Heart left ventricle (tissue), 16 donors: ENCODE results near the gene CAPN14. TPM values are rescaled to one million over a fixed set of nuclear protein-coding genes. Genes with fewer than 3 reads are reported as not detected.

Experiments
- ATAC-seq, 4 donors: fragments of 200-7000 bp; cut with Tn5 transposase; one replicate each; pipeline ENCODE4 v1.9.1; 2020 to 2022; ENCODE audit warnings: moderate library complexity in 4 of 4, mild to moderate bottlenecking in 3 of 4, moderate number of reproducible peaks in 1 of 4
- DNase-seq, 5 donors: peaks; one replicate each; pipeline ENCODE4 v3.0.0-alpha.2; 2020
- H3K27ac ChIP-seq, 12 donors: fragments of 200-600 bp; sonication (generic) in 4 of 12; one replicate each; pipeline versions ENCODE4 v1.5.0 to v1.8.0; 2016 to 2022; ENCODE audit warnings: mild to moderate bottlenecking in 2 of 12
- H3K27me3 ChIP-seq, 9 donors: fragments of 200-600 bp; sonication (generic) in 2 of 9; one replicate each; pipeline versions ENCODE4 v1.5.1 to v1.8.0; 2016 to 2022; ENCODE audit warnings: mild to moderate bottlenecking in 3 of 9
- H3K36me3 ChIP-seq, 9 donors: fragments of 200-600 bp; sonication (generic) in 2 of 9; one replicate each; pipeline versions ENCODE4 v1.5.0 to v1.8.0; 2018 to 2022; ENCODE audit warnings: mild to moderate bottlenecking in 2 of 9
- H3K4me1 ChIP-seq, 12 donors: fragments of 200-600 bp; sonication (generic) in 4 of 12; one replicate each; pipeline versions ENCODE4 v1.5.0 to v1.8.0; 2016 to 2022; ENCODE audit warnings: mild to moderate bottlenecking in 3 of 12
- H3K4me3 ChIP-seq, 12 donors: fragments of 200-600 bp; sonication (generic) in 4 of 12; one replicate each; pipeline versions ENCODE4 v1.5.0 to v1.8.0; 2017 to 2022; ENCODE audit warnings: mild to moderate bottlenecking in 9 of 12, moderate library complexity in 4 of 12
- H3K9me3 ChIP-seq, 12 donors: fragments of 200-600 bp; sonication (generic) in 4 of 12; one replicate each; pipeline versions ENCODE4 v1.5.0 to v1.8.0; 2016 to 2022; ENCODE audit warnings: mild to moderate bottlenecking in 1 of 12
- POLR2A ChIP-seq, 2 donors: fragments of 450-650 bp; IDR thresholded peaks; one replicate each; pipeline ENCODE4 v1.6.1; 2017; ENCODE audit warnings: antibody characterized with exemption in 2 of 2, mild to moderate bottlenecking in 2 of 2, moderate library complexity in 2 of 2
- WGBS, 4 donors: extraction: QIAGEN DNeasy Blood & Tissue Kit in 2 of 4; methylation state at CpG; one replicate each; pipeline versions ENCODE4 v1.1.5 to v1.1.7; 2013 to 2018; 5-methylcytosine and 5-hydroxymethylcytosine counted together
- intact Hi-C, 10 donors: fragments of 100-400 bp; cut with DNase I; formaldehyde crosslinking; loops; one replicate each; pipeline versions ENCODE4 v1.11.1 to v1.14.2; 2022
- polyA plus RNA-seq, 2 donors: library from polyadenylated mRNA; stranded (reverse); fragments of 200-250 nt; gene quantifications; one replicate each; pipeline ENCODE4 v1.2.3, GENCODE V29; 2013
- total RNA-seq, 9 donors: library from RNA; depleted of rRNA in 2 of 9; stranded (reverse); fragments of >200 nt in 2 of 9; fragmentation: NEBNext Ultra II Directional in 3 of 9; extraction: Animal tissue kit (Norgen Biotek cat#: 25700) in 3 of 9; gene quantifications; one replicate each; pipeline versions ENCODE4 v1.1.0 to v1.2.4, GENCODE V29; 2016 to 2023
- TF ChIP-seq, protein P1 (sequence below), 12 donors: fragments of 200-600 bp; sonication (generic) in 4 of 12; IDR thresholded peaks; one replicate each; pipeline versions ENCODE4 v1.5.0 to v1.8.0; 2018 to 2022; ENCODE audit warnings: antibody characterized with exemption in 12 of 12, mild to moderate bottlenecking in 5 of 12
- donor health status: ischemic (EF 13 %, LVEDD 7.1; RV severe dilation, severe dysfunction).
- donor health status: healthy with polysubstance abuse.
- donor health status: DM: no; HTN: yes; CAD: no.
- donor health status: DM: no; HTN: no; CAD: no.
- donor health status: ischemic (EF 25% LVEDD 6.9; RV normal size, moderate dysfunction).
- donor health status: ischemic (EF 25% LVEDD 5.7; RV mildly dilated, moderate dysfunction).
- donor health status: healthy.
- donor health status: DM: yes; HTN: yes; CAD: no.
- donor health status: ischemic (EF 35%, LVEDD 5.7; RV mildly dilated, moderate dysfunction).
- donor health status: nonischemic (EF 11% LVEDD 7.7; RV severe dilation, severe dysfunction).
- donor health status: DM: yes; HTN: yes; CAD: no.
- donor health status: PGD.
- donor health status: ischemic (EF 29% LVEDD 5.4; RV normal size, mild dysfunction).
- donor health status: nonischemic (EF 23%, LVEDD 6.1; RV moderate dilation, normal function).

Gene CAPN14
- total and polyA plus RNA-seq, 11 donors, result 0.04 to 0.44 (median 0.17) TPM

- no peaks in the 10 kb centered on the region for H3K36me3 ChIP-seq
- no peaks in the 10 kb centered on the region for H3K9me3 ChIP-seq
- ATAC-seq, result peak in 2 of 4 donors; percentile 34 to 36
- no peak overlapping the region for H3K4me3 ChIP-seq
- intact Hi-C loops, result no loop called here
- no peak for DNase-seq
- no peaks in the 10 kb centered on the region for H3K27me3 ChIP-seq
- peaks cover 0 to 14% (median 3%) of the 10 kb centered on the region in 12 donors for H3K4me1 ChIP-seq
- no peak overlapping the region for H3K27ac ChIP-seq
- no peak for TF ChIP-seq POLR2A (IDR thresholded peaks at IDR 0.05)
- TF ChIP-seq, protein P1, sequence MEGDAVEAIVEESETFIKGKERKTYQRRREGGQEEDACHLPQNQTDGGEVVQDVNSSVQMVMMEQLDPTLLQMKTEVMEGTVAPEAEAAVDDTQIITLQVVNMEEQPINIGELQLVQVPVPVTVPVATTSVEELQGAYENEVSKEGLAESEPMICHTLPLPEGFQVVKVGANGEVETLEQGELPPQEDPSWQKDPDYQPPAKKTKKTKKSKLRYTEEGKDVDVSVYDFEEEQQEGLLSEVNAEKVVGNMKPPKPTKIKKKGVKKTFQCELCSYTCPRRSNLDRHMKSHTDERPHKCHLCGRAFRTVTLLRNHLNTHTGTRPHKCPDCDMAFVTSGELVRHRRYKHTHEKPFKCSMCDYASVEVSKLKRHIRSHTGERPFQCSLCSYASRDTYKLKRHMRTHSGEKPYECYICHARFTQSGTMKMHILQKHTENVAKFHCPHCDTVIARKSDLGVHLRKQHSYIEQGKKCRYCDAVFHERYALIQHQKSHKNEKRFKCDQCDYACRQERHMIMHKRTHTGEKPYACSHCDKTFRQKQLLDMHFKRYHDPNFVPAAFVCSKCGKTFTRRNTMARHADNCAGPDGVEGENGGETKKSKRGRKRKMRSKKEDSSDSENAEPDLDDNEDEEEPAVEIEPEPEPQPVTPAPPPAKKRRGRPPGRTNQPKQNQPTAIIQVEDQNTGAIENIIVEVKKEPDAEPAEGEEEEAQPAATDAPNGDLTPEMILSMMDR (IDR thresholded peaks at IDR 0.05), result no peak
Observed at GRCh38 chr2:31203916-31204315, 13.4 kb downstream of the CAPN14 start.

DNA sequence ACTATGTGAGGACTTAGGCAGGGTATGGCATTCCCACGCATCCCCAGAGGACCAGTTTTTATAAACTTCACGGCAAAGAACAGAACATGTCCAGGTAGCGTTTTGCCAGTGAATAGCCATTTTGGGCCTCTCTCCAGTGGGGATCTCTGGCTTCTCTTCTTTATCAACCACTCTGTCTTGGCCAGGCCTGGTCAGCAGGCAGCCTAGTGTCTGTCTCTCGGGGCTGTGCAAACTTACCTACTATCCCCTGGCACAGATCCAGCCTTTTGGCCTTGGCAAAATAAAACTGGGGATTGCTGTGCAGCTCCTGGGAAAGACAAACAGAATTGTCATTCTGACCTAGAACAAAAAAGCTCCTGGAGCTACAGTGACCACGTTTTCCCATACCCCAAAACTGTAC, 14.5 kb downstream of the CAPN14 start:
- ATAC-seq (peak in 2 of 4 donors; percentile 15 to 23), DNase-seq (no peak)
- Histone ChIP-seq H3K36me3 (no peaks in the 10 kb centered on the region), H3K27me3 (no peaks in the 10 kb centered on the region), H3K4me3 (no peak overlapping the region), H3K4me1 (peaks cover 0 to 14% (median 3%) of the 10 kb centered on the region in 12 donors), H3K9me3 (no peaks in the 10 kb centered on the region), H3K27ac (no peak overlapping the region)
- 63 to 78% (median 72%) methylated on average over 5 of the region's 5 CpGs for WGBS, 4 donors
- intact Hi-C loops, result no loop called here
- TF ChIP-seq, protein P1 (IDR thresholded peaks at IDR 0.05), result no peak
- no peak for TF ChIP-seq POLR2A (IDR thresholded peaks at IDR 0.05)

- ATAC-seq, result peak in 2 of 4 donors; percentile 28 to 31
- DNase-seq, result no peak
- H3K27ac ChIP-seq, result no peak overlapping the region
- intact Hi-C loops, result no loop called here
- H3K27me3 ChIP-seq, result no peaks in the 10 kb centered on the region
- peaks cover 0 to 14% (median 3%) of the 10 kb centered on the region in 12 donors for H3K4me1 ChIP-seq
- H3K9me3 ChIP-seq, result no peaks in the 10 kb centered on the region
- no peaks in the 10 kb centered on the region for H3K36me3 ChIP-seq
- no peak for TF ChIP-seq POLR2A (IDR thresholded peaks at IDR 0.05)
- TF ChIP-seq, protein P1 (IDR thresholded peaks at IDR 0.05), result no peak
- H3K4me3 ChIP-seq, result no peak overlapping the region
- 58 to 76% (median 70%) methylated on average over 5 of the region's 5 CpGs for WGBS, 4 donors
Observed at GRCh38 chr2:31202041-31202440, 15.3 kb downstream of the CAPN14 start.

DNA sequence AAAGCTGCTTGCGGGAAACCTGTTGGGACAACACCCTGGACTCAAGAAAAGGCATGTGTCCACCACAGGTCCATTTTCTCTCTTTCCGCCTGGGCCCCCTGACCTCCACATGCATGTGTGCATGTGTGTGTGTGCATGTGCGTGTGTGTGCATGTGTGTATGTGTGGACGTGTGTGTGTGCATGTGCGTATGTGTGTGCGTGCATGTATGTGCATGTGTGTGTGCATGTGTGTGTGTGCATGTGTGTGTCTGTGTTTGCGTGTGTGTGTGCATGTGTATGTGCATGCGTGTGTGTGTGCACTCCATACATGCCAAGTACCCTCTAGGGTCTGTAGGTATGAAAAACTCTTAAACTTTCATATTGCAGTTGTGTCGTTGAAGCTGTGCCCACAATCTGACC, 16.3 kb downstream of the CAPN14 start:
- WGBS, 4 donors, result 82 to 96% (median 84%) methylated on average over 9 of the region's 9 CpGs
- Histone ChIP-seq H3K27me3 (no peaks in the 10 kb centered on the region), H3K27ac (no peak overlapping the region), H3K9me3 (no peaks in the 10 kb centered on the region), H3K36me3 (no peaks in the 10 kb centered on the region), H3K4me3 (no peak overlapping the region), H3K4me1 (peaks cover 0 to 14% (median 3%) of the 10 kb centered on the region in 12 donors)
- no peak for ATAC-seq
- DNase-seq, result no peak
- intact Hi-C loops, result no loop called here
- TF ChIP-seq POLR2A (IDR thresholded peaks at IDR 0.05), result no peak
- TF ChIP-seq, protein P1 (IDR thresholded peaks at IDR 0.05), result no peak
